WERI-Rb-1 (cell line): ENCODE data around the gene CLEC4D.

Source experiments
- DNase-seq: peaks from one replicate; pipeline ENCODE4 v3.0.0-alpha.2; 2020
- H3K27ac ChIP-seq: fragments of 250-450 bp; sonication (Bioruptor Pico); 2 replicates; pipeline ENCODE4 v1.5.1; 2020; ENCODE audit warnings: mild to moderate bottlenecking, moderate library complexity
- H3K27me3 ChIP-seq: fragments of 250-450 bp; sonication (Bioruptor Pico); 2 replicates; pipeline ENCODE4 v1.5.1; 2021; ENCODE audit warnings: mild to moderate bottlenecking, low read depth, moderate library complexity; ENCODE audit not compliant: insufficient read depth, severe bottlenecking
- H3K36me3 ChIP-seq: fragments of 250-450 bp; sonication (Bioruptor Pico); 2 replicates; pipeline ENCODE4 v1.5.1; 2020; ENCODE audit warnings: mild to moderate bottlenecking, moderate library complexity
- H3K4me3 ChIP-seq: 2 replicates; pipeline ENCODE4 v1.5.1; 2011; ENCODE audit warnings: low read depth, mild to moderate bottlenecking, control low read depth, low read length
- H3K9me3 ChIP-seq: fragments of 250-450 bp; sonication (Bioruptor Pico); 2 replicates; pipeline ENCODE4 v1.5.1; 2021; ENCODE audit warnings: mild to moderate bottlenecking, moderate library complexity; ENCODE audit not compliant: severe bottlenecking
- TF ChIP-seq, protein P1 (sequence below): IDR thresholded peaks from 2 replicates; pipeline ENCODE4 v1.5.1; 2011; ENCODE audit warnings: low read depth, mild to moderate bottlenecking, control low read depth, inconsistent platforms, low read length

The CLEC4D gene

DNA sequence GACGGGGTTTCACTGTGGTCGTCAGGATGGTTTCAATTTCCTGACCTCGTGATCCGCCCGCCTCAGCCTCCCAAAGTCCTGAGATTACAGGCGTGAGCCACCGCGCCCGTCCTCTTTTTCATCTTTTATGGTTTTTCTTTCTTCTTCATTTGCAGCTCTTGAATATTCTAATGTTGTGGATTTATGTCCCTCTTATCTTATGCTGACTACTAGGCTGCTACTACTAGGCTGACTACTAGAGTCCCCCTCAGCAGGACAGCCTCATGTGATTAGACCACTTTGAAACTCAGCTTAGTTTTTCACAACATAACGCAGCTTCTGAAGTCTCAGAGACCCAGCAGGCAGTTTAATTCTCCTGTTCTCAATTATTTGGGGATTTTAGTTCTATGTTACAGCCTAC lies 28.3 kb downstream of the CLEC4D start:
- TF ChIP-seq, protein P1, sequence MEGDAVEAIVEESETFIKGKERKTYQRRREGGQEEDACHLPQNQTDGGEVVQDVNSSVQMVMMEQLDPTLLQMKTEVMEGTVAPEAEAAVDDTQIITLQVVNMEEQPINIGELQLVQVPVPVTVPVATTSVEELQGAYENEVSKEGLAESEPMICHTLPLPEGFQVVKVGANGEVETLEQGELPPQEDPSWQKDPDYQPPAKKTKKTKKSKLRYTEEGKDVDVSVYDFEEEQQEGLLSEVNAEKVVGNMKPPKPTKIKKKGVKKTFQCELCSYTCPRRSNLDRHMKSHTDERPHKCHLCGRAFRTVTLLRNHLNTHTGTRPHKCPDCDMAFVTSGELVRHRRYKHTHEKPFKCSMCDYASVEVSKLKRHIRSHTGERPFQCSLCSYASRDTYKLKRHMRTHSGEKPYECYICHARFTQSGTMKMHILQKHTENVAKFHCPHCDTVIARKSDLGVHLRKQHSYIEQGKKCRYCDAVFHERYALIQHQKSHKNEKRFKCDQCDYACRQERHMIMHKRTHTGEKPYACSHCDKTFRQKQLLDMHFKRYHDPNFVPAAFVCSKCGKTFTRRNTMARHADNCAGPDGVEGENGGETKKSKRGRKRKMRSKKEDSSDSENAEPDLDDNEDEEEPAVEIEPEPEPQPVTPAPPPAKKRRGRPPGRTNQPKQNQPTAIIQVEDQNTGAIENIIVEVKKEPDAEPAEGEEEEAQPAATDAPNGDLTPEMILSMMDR = no peak
- no peak overlapping the region for H3K4me3 ChIP-seq
- H3K27me3 ChIP-seq = no peaks in the 10 kb centered on the region
- H3K27ac ChIP-seq = no peak overlapping the region
- no peak for DNase-seq
- no peaks in the 10 kb centered on the region for H3K9me3 ChIP-seq
- no peaks in the 10 kb centered on the region for H3K36me3 ChIP-seq

DNA sequence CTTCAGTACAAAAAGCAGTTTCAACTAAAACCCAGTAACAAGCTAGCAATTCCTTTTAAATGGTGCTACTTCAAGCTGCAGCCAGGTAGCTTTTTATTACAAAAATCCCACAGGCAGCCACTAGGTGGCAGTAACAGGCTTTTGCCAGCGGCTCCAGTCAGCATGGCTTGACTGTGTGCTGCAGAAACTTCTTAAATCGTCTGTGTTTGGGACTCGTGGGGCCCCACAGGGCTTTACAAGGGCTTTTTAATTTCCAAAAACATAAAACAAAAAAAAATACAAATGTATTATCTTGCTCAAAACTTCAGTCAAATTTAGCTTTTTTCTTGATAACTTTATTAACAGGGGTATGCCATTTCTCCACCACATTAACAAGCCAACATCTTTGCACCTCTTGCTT lies 31.0 kb downstream of the CLEC4D start:
- Histone ChIP-seq H3K36me3 (no peaks in the 10 kb centered on the region), H3K9me3 (no peaks in the 10 kb centered on the region), H3K27ac (no peak overlapping the region), H3K27me3 (no peaks in the 10 kb centered on the region), H3K4me3 (no peak overlapping the region)
- peak; percentile 58 for DNase-seq
- TF ChIP-seq, protein P1 = peak; percentile 73

DNA sequence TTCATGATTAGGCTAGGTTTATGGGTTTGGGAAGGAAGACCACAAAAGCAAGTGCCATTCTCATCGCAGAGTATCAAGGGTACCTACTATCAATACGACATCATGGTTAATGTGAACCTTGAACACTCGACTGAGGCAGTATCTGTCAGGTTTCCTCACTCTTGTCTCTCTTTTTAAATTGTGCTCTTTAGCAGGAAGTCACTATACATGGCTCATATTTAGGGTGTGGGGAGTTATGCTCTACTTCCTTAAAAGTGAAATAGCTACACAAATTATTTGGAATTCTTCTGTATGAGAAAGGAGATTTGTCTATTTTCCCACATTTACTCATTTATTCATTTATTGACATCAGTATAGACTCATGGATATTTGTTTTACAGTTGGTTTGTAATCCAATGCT lies 33.3 kb downstream of the CLEC4D start:
- Histone ChIP-seq H3K27ac (no peak overlapping the region), H3K4me3 (no peak overlapping the region), H3K9me3 (no peaks in the 10 kb centered on the region), H3K27me3 (no peaks in the 10 kb centered on the region), H3K36me3 (no peaks in the 10 kb centered on the region)
- TF ChIP-seq, protein P1 = no peak
- no peak for DNase-seq

DNA sequence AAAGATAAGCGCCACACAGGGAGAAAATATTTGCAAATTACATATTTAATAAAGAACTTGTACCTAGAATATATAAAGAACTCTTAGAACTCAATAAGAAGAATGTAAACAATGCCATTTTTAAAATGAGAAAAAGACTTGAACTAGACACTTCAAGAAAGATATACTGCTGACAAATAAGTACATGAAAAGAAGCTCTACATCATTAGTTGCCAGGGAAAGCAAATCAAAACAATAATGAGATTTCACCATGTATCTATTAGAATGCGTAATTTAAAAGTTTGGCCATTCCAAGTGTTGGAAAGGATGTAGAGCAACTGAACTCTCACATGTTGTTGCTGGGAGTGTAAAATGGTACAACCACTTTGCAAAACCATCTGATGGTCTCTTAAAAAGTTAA lies 34.3 kb downstream of the CLEC4D start:
- Histone ChIP-seq H3K27me3 (no peaks in the 10 kb centered on the region), H3K4me3 (no peak overlapping the region), H3K36me3 (no peaks in the 10 kb centered on the region), H3K27ac (no peak overlapping the region), H3K9me3 (no peaks in the 10 kb centered on the region)
- no peak for DNase-seq
- TF ChIP-seq, protein P1 = no peak

DNA sequence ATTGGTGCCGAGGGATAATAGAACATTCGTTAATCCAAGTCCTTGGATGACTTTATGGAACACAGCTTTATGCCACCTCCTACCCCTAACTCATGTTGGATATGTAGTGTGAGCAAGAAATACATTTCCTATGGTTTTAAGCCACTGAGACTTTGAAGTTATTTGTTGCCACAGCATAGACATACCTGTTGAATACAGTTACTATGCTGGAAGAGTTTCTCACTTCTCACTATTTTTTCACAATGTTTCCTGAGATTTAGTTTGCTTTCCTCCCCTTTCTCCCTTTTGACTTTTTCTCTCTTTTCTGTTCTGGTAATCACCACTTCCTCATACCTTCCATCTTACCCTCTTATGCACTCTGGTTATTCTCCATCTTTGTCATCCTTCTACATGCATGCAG lies 34.9 kb downstream of the CLEC4D start:
- Histone ChIP-seq H3K36me3 (no peaks in the 10 kb centered on the region), H3K4me3 (no peak overlapping the region), H3K27ac (no peak overlapping the region), H3K9me3 (no peaks in the 10 kb centered on the region), H3K27me3 (no peaks in the 10 kb centered on the region)
- DNase-seq = no peak
- TF ChIP-seq, protein P1 = no peak

DNA sequence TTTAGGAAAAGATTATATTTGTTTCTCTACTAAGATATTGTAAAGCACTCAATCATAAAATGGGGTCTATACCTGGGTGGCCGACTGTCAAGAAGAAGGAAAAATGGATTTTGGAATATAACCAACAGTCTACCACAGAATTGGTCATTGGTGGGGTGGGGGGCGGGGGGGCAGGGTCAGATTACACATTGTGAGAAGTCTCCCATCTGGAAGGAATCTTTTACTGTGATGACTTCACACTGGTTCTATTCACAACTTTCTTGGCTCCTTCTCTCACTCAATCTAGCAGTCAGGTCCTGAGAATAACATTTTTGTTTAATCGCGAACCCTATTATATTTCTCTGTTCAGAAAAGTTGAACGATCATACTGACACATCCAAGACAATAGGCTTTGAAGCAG lies 36.1 kb downstream of the CLEC4D start:
- Histone ChIP-seq H3K9me3 (no peaks in the 10 kb centered on the region), H3K27me3 (no peaks in the 10 kb centered on the region), H3K27ac (no peak overlapping the region), H3K4me3 (no peak overlapping the region), H3K36me3 (no peaks in the 10 kb centered on the region)
- DNase-seq = no peak
- TF ChIP-seq, protein P1 = no peak
